HG03457 (cell line): Measurements from ENCODE around the gene CFAP298.

Experiments used
- ATAC-seq: cut with Tn5 transposase; IDR thresholded peaks from one replicate; pipeline ENCODE4 v1.9.1; 2021; ENCODE audit warnings: moderate number of reproducible peaks; ENCODE audit not compliant: unreplicated experiment

Gene CFAP298

DNA sequence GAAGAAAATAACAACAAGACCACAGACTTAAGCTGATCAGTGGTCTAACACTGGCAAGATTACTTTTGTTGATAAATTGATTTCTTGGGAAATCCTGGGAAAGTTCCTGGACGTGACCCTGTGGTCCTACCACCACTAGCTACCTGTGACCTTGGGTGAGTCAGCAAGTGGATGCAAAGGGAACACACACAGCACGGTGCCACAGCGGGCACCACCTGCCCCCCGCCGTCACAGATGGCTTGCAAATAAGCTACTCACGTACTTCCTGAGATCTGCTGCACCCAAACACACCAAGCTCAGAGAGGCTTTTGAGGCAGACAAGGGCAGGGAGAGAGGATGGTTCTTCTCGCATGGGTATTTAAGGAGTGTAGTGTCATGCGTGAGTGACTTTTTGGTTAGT, 12.7 kb downstream of the CFAP298 start:
- ATAC-seq = no peak

DNA sequence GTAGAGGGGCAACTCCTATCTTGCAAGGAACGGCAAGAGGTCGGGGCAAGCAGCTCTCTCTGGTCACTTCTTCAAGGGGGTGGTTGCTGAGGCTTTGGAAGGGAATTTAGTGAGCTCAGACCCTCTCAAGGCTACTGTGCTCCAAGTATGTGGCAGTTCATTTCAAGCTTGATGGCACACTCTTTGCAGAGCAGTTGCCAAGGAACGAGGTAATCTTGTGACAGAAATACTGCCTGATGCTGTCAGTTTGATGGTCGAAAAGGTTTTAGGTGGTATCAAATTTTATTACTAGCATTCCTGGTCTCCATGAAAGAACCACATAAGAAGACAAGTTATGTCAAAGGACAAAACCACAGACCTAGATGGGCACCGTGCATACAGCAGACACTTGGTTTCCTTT, 13.1 kb downstream of the CFAP298 start:
- no peak for ATAC-seq

DNA sequence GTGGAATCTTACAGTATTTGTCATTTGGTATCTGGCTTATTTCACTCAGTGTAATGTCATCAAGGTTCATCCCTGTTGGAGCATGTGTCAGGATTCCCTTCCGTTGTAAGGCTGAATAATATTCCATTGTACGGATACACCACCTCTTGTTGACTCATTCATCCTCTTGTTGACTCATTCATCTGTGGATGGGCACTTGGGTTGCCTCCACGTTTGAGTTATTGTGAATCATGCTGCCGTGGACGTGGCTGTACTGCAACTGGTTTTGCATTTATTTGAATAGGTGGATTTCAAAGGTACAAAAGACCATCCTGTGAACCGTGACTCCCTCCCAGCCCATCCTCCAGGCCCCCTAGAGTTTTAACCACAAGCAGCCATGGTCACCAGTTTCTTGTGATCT, 15.0 kb downstream of the CFAP298 start:
- ATAC-seq = no peak

DNA sequence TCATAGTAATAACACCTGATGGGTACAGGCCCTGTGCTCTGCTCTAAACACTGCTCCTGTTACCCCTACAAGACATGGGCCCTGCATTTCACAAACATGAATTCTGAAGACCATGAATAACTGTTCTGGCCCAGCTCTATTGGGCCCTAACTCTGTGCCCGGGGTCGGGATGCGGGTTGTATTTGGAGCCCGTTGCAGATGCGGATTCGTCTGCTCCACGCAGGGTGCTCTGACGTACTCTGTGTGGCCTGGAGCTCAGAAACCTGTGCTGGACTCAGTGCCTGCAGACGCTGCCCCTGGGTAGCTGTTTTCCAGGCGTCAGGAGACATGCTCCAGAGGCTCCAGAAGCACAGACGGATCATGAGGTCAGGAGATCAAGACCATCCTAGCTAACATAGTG, 16.7 kb downstream of the CFAP298 start:
- ATAC-seq = no peak

DNA sequence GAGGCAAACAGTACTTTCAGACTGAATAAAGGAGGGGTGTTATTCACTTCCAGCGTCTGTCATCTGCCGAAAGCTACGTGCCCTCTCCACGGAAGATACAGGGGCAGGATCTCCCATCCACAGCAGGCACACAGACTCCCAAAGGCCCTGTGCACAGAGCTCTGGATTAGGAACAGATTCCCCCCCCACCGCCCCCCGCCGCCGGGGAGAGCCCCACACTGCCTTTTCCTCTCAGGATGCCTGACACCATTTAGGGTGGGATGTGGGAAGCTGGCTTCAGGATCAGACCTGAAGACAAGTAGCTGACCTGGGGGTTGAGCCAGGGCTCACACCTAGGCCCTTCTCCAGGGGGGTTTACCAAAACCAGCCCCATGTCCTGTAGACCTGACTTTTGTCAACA, 18.5 kb downstream of the CFAP298 start:
- no peak for ATAC-seq

DNA sequence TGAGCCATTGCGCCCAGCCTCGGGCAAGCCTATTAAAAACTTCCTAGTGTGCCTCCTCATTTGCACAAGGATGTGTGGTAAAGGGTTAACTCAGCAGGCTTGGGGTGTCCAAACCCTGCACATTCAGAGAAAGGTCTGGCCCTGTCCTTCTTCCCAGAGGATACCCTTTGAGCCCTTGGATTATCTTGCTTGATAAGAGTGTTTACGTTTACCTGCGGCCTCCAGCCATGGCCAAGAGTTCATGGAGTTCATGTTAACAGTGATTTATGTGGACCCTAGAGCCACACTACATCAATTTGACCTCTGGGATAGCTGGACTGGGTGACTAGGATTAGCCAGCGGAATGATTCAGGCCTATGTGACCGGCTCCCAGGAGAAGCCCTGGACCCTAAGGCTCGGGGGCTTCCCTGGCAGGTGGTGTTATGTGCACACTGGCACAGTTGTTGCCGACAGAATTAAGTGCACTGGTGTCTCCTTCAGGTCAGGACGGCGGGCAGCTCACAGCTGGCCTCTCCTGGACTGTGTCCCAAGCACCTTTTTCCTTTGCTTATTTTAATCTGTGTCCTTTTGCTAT, 19.2 kb downstream of the CFAP298 start:
- no peak for ATAC-seq

DNA sequence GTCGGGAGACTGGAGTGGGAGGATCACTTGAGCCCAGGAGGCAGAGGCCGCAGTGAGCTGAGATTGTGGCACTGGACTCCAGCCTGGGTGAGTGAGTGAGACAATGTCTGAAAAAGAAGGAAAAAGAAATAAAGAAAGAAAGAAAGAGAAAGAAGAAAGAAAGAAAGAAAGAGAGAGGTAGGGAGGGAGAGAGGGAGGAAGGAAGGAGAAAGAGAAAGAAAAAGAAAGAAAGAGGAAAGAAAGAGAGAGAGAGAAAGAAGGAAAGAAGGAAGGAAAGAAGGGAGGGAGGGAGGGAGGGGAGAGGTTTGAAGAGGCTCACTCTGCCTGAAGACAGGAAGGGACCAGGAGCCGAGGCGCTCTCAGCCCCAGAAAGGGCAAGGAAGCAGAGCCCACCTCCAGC, 22.0 kb downstream of the CFAP298 start:
- ATAC-seq = no peak

DNA sequence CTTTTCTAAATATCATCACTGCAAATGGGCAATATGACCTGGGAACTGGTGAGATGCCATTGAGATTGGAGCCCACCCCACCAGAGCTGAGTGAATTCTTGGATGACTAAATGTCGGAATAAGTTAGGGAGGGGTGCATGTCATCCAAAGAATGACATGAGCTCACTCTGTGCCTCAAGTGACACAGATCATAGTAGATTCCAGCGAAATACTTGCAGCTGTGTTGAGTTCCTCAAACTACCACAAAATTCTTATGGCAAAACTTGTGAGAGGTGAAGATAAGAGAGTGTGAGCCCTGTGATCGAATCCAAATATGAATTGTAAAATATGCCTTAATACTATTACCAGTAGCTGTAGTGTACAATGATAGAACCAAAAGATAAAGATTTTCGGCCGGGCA, 24.5 kb downstream of the CFAP298 start:
- ATAC-seq = no peak

DNA sequence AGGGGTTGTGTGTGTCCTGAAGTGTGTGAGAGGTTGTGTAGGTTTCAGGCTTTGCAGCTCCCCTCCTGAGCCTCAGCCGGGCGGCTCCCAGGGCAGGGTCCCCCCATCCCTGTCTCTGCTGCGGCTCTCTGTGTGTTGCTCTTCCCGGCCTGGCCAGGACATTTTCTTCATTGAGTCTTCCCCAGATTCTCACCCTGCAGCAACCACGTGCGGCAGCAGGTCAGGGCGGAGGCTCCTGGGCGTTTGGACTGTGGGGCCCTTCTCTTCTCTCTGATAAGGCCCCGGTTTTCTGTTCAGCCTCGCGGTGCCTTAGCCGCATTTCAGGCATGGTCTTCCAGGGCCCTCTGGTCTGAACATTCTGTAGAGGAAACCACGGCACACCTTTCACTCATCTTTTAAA, 25.1 kb downstream of the CFAP298 start:
- ATAC-seq = no peak

DNA sequence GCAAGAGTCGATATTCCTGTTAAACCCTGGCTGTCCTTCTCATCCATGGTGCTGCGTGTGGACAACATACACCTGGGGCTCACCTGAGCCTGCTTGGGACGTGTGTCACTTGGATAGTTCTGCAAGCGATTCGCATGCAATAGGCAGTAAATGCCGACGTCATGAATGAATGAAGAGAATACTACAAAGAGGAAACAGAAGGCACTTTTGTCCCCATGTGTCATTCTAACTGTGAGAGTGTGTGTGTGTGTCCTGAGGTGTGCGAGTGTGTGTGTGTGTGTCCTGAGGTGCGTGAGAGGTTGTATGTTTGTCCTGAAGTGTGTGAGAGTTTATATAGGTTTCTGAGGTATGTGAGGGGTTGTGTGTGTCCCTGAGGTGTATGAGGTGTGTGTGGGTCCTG, 26.2 kb downstream of the CFAP298 start:
- ATAC-seq = no peak

DNA sequence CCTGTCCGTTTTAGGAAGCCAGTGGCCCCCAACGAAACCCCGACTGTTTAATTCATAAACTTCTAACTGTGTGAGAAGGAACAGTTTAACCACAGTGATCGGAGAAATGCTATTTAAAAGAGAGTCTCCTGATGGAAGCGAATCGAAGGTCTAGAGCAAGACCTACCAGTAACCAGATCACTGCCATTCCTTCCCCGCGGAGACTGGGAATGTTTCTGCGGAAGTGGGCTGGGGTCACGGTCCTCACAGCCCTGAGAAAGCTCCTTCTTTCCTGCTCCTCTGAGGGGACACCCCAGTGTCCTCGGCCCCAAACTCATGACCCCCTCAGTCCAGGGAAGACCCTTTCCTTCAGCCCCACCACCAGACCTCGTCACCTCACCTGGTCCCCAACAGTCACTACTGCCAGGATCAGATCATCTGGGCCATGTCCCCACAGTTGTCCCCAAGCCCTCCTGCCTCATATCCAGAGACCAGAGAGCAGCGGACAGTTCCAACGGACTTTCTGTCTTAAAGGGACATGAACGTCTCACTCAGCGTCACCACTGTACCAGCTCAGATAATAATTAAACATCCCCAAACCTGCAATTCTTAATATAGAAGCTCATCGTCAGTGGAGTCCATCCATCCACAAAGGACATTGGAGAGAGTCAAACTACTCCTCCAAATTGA, 27.0 kb downstream of the CFAP298 start, which contains the start of gene TCP10L:
TSS of gene TCP10L (minus strand) at position 482 of the 669 bp plus-strand sequence. CDS start 1,219 bp downstream, outside the sequence.
- no peak for ATAC-seq

DNA sequence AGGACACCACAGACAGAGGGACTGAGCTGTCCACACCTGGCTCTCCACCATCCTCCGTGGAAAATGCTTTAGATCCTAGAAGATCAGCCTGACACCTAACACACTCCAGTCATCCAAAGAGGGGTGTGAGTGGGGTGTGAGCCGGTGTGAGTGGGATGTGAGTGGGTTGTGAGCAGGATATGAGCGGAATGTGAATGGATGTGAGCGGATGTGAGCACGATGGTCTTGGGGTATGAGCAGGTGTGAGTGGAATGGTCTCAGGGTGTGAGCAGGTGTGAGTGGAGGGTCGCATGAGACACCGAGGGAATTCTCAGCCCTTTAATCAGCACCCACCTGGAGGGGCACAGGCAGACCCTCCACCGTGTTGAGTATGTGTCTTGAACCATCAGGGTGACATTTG, 27.7 kb downstream of the CFAP298 start:
- no peak for ATAC-seq

DNA sequence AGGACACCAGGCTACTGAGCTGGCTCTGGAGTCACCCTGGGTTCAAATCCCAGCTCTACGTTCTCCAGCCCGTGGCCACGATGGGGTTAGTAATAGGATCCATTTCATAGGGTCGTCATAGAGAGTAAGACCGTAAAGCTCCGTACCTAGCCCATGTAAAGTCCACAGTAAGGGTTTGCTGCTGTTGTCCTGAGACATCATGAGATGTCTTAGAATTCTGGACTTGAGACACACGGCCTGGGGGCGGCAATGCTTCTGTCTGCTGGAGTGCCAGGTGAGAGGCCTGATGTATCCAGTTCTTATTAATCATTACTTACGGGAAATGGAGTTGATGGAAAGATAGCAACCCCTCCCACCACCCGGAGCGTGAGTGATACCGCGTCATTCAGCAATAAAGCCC, 30.4 kb downstream of the CFAP298 start:
- ATAC-seq = no peak

DNA sequence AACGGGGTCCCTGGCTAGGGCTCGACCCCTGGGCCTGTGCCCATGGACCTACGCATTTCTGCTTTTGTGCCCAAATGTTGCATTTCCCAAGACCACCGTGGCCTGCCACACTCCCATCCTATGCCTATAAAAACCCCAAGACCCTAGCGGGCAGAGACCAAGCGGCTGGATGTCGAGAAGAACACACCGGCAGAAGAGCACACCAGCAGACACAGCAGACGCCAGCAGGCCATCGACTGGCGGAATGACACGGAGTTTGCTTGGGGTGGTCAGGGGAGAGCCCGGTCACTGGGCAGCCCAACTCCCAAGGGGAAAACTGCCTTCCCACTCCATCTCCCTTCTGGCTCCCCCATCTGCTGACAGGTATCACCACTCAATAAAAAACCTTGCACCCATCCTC, 31.2 kb downstream of the CFAP298 start:
- no peak for ATAC-seq

DNA sequence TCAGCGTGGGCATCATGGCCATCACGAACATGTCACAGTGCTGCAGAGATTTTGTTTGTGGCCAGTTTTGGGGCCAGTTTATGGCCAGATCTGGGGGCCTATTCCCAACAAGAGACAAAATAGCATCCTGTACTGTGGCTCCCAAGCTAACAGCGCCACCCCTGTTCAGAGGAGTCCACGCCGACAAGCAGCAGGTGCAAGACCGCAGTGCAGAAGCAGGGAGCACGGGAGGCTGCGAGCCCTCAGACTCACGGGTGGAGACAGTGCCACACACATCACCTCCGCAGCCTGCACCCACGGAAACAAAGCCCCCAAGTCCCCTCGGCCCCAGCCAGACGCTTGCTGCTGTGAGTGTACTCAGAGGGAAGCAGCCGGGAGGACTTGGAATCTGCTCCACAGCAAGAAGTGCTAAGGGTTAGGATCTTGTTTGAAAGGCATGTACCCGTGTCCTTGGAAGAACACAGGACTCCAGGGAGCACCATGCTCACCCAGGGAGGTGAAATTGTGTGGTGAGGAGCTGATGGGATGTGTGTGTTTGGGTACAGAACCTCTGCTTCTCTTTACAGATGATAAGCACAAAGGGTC, 34.0 kb downstream of the CFAP298 start:
- no peak for ATAC-seq

DNA sequence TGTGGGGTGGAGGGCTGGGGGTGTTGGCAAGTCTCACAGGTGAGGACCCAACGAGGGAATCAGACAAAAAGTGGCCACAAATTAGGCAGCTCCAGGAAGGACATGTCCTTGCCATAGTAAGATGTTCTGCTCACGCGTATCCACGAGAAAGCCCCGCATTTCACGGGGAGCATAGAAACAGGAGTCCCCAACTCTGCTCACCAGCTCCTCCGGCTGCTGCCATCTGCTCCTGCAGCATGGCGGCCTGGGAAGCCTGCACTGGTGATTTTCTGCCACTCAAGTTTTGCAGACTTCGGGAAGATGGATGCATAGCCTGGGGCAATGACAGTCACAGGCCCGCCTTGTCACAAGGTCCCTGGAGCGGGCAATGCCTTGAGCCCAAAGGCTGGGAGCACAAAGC, 36.2 kb downstream of the CFAP298 start:
- no peak for ATAC-seq

DNA sequence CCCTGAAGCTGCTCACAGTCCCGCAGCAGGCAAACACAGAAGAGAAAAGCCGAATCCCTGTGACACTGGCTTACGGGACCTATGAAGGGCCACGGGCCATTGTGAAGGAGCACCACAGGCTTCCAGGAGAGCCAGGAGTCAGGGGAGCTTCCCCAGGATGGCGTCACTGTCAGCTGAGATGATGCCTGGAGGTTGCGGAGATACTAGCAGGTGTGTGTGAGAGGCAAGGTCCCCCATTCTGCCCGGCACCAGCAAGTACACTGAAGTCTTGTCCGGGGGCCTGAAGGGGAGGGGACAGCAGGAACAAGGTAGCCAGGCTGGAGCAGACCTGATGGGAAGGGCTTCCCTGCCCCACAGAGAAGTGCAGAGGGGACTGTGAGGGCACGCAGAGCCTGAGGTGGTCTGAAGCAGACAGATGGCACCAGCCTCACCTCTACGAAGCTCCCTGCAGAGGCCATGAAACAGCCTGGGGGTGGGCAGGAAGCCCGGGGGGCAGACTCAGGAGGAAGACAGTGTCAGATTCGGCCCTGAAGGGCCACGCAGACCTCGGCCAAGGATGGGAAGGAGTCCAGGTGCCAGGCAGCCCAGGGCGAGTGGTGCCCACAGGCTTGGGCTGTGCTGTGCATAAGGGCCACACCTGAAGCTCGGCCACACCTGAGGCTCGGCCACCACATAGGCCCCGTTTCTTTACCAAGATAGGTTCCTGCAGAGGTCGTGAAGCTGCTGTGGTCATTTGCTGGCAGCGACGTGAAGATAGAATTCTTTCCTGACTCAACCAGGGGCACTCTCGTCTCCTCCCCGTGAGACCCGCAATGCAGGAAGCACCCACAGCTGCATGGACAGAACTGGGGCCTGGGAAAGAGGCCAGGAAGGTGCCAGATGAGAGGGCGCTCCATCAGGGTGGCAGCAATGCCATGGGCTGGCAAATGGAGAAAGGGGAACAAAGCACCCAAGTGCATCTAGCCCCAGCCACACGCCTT, 36.9 kb downstream of the CFAP298 start:
- no peak for ATAC-seq

DNA sequence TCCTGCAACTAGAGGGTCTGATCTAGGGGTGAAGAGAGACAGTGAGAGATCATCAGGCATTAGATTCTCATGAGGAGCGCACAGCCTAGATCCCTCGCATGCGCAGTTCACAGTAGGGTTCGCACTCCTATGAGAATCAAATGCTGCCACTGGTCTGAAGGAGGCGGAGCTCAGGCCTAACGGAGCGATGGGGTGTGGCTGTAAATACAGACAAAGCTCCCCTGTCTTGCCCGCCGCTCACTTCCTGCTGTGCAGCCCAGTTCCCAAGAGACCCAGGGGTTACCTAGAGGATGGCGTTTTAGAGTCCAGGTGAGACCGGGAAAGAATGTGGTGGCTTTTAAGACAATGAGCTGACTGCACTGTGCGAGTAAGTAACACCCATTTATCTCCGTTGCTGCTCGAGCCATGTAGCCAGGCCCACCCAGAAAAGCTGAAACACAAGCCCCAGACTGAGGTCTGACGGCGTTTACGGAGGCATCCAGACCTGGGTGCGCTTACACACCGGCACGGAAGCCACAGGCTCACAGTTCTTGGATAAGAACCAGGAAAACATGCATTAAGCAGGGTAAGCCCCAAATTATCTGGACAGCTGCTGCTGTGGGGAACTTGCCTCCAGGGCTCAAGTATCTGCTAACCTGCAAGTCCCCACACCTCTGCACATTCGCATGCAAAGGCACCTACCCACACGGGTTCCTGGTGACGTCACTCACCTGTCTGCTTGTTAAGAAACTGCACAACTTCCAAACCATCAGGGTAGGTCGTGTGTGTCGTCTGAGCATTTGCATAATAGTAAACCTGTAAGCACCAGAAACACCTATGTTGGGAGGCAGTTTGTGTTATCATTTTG, 39.4 kb downstream of the CFAP298 start:
- ATAC-seq = no peak

DNA sequence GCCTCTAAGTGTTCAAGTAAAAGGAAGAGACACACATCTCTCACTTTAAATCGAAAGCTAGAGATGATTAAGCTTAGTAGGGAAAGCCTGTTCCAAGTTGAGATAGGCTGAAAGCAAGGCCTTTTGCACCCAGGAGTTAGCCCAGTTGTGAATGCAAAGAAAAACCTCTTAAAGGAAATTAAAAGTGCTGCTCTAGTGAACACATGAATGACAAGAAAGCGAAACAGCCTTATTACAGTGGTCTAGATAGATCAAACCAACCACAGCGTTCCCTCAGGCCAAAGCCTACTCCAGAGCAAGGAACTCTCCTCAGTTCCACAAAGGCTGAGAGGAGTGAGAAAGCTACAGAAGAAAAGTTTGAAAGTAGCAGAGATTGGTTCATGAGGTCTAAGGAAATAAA, 41.7 kb downstream of the CFAP298 start:
- no peak for ATAC-seq
